Measurements from ENCODE around the gene FMNL1. TPM values are rescaled to one million over a fixed set of nuclear protein-coding genes. Genes with fewer than 3 reads are reported as not detected.

FMNL1 gene
- total RNA-seq, 2 donors from 2014 or later, result 262 to 496 TPM

DNA sequence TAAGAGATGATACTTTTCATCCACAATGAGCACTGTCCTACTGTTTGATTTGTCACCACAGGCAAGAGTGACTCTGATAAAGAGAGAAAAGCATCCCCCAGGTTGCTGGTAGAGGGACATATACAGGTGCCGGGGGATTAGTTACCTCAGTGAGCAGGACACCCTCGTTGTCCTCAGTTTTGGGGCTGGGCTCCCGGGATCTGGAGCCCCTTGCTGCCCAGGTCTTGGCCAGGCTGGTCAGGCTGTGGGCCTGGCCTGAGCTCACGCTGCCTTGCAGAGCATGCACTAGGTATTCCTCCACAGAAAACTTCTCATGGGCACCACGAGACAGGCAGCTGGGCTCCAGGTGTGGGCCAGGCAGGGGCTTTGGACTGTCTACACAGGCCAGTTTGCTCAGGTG lies 64.6 kb downstream of the FMNL1 start:
- Mint-ChIP-seq H3K4me3 (no peak overlapping the region), H3K27me3 (no peaks in the 10 kb centered on the region), H3K36me3 (ENCODE audit: low read depth) (peaks cover 100% of the 10 kb centered on the region), H3K4me1 (peaks cover 7% of the 10 kb centered on the region), H3K9me3 (no peaks in the 10 kb centered on the region), H3K27ac (peak overlapping the region; percentile 2)
- ATAC-seq (replicated peaks), result no peak

DNA sequence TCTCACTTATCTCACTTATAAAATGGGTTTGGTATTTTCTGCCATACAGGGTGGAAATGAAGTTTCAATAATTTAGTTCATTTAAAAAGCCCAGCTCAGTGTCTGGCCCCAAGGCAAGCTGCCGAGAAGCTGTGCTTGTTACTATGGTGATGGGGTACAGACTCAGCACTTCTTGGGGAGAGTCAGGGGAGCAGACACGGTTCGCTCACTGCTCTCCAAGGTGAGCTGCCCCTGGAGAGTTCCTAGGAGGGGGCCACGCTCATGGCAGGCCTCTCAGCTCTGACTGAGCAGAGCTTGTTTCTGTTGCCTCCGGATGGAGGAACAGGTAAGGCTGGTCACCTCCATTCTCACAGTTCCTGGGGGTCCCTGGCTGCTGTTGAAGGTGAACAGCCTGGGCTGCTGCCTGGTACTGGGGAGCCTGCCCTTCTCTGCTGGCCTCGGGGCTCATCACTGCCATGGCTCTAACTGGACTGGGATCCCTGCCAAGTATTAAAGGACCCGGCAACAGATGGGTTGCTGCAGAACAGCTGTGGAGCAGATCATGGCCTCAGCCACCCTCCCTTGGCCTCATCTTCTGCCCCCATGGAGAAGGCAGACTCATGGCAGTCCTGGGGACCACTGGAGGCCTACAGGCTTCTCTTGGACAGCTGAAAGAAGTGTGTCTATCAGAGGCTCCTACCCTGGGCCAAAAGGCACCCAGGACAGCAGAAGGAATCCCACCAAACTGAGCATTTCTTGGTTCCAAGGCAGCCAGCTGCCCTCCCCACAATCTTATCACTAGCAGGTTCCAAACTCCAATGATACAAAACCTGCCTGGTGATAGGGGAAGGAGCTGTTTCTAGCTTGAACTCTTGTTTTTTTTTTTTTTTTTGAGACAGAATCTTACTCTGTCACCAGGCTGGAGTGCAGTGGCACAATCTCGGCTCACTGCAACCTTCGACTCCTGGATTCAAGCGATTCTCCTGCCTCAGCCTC lies 66.1 kb downstream of the FMNL1 start:
- H3K4me3 Mint-ChIP-seq, result no peak overlapping the region
- peaks cover 11% of the 10 kb centered on the region for H3K4me1 Mint-ChIP-seq
- H3K36me3 Mint-ChIP-seq (ENCODE audit: low read depth), result peaks cover 99% of the 10 kb centered on the region
- H3K27me3 Mint-ChIP-seq, result no peaks in the 10 kb centered on the region
- no peak overlapping the region for H3K27ac Mint-ChIP-seq
- no peak for ATAC-seq (replicated peaks)
- H3K9me3 Mint-ChIP-seq, result no peaks in the 10 kb centered on the region

DNA sequence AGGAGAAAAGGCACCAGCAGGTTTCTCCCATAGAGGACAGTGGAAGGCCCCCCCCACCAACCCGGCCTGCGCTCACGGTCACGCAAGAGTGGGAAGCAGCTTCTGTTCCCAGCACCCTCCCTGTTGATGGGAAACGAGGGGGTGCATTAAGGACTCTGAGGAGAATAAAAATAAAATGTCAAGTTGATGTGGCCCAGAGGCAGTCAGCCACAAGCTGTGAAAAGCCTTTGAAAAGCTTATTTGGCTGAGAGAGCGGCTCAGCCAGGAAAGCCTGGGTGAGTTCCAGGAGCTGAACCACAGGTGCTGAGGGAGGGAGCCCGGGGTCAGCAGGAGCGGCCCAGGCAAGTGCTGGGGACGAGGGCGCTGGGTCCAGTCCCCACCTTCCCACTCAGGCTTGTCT lies 67.1 kb downstream of the FMNL1 start:
- peaks cover 99% of the 10 kb centered on the region for H3K36me3 Mint-ChIP-seq (ENCODE audit: low read depth)
- H3K4me1 Mint-ChIP-seq, result peaks cover 21% of the 10 kb centered on the region
- H3K4me3 Mint-ChIP-seq, result no peak overlapping the region
- no peak for ATAC-seq (replicated peaks)
- no peaks in the 10 kb centered on the region for H3K9me3 Mint-ChIP-seq
- no peaks in the 10 kb centered on the region for H3K27me3 Mint-ChIP-seq
- peak overlapping the region; percentile 44 for H3K27ac Mint-ChIP-seq

DNA sequence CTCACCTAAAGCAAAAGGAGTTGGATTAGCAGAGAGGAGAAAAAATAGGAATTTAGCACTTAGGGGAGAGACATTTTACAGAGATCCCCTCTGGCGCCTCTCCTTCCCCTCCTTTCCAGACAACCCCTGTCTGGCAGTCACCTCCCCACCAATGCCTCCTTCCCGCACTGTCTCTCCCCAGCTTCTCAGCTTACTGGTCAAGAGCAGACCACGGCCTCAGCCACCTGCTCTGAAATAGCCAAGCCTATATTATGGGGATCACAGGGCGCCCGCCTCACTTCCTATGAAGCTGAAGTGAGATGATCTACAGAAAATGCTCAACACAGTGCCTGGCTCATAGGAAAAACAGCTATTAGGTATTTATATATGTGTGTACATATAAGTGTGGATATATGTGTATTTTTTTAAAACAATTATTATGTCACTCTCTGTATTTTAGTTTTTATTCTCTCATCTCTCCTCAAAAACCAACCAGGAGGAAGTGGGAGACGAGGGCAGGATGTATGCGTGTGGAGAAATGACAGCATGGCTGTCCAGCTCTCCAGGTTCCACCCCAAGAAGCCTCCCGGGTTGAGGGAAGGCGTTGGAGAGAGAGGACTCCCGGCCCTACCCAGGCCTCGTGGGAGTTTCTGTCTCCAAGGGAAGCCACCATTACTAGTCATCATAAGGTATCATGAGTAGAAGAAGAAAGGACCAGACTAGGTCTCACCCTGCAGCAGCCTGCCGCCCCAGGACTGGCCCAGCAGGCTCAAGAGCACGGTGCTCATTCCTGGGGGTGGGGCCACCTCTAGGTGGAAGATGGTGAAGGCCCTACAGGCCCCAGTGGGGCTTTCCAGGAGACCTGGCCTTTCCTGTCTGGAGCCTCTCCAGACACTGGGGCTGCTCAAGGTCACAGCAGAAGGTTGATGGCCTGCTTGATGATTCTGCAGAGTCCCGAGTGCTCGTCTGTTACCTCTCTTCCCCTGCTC lies 67.9 kb downstream of the FMNL1 start:
- H3K4me1 Mint-ChIP-seq, result peaks cover 29% of the 10 kb centered on the region
- H3K27ac Mint-ChIP-seq, result peak overlapping the region; percentile 44
- no peaks in the 10 kb centered on the region for H3K27me3 Mint-ChIP-seq
- H3K9me3 Mint-ChIP-seq, result no peaks in the 10 kb centered on the region
- no peak overlapping the region for H3K4me3 Mint-ChIP-seq
- ATAC-seq (replicated peaks), result no peak
- H3K36me3 Mint-ChIP-seq (ENCODE audit: low read depth), result peaks cover 99% of the 10 kb centered on the region

DNA sequence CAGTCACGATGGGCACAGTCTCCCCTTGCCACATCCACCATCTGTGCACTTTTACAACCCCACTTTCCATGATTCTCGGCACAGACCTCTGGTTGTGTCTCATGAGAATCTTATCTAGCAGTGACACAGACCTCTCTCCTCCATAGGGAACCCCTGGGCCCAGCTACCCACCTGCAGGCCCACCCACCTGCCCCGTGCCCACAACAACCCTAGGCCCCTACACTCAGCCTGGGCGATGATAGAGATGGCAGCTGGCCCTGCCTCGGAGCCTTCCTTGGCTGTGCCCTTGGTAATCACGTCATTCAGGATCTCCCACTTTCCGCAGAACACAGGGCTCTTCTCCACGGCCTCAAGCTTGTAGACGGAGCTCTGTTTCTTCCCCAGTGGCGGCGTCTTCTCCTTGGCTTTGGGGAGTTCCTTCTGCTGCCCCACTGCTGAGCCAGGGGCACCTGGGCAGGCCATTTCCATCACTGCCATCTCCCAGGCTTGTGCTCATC lies 68.6 kb downstream of the FMNL1 start:
- no peak for ATAC-seq (replicated peaks)
- H3K27me3 Mint-ChIP-seq, result no peaks in the 10 kb centered on the region
- peaks cover 97% of the 10 kb centered on the region for H3K36me3 Mint-ChIP-seq (ENCODE audit: low read depth)
- no peak overlapping the region for H3K4me3 Mint-ChIP-seq
- H3K9me3 Mint-ChIP-seq, result no peaks in the 10 kb centered on the region
- H3K27ac Mint-ChIP-seq, result peak overlapping the region; percentile 44
- peaks cover 28% of the 10 kb centered on the region for H3K4me1 Mint-ChIP-seq

DNA sequence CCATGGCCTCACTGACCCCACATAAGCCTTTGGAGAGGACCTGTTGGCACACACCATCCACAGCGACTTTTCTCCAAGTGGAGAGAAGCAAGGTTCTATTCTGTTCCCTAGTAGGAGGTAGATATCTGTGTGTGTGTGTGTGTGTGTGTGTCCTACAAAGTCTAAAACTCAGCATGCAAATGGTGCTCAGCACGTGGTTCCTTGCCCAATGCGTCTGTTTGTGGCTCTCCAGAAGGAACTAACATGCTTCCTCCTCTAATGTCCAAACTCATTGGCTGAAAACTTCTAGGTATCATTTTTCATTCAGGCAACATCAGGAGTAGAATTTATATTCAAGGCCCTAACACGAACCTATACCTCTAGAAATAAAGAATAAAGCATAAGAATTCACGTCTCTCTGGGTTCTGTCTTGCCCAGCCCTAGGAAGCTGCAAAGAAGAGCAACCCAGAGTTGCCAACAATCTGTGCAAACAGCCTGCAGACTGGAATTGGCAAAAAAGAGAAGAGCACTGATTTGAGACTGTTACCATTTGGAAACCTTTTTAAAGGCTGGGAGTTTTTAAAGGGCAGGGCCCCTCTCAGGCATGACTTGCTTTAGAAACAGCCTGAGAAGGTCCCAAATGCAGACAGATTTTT lies 69.6 kb downstream of the FMNL1 start:
- Mint-ChIP-seq H3K4me1 (peaks cover 38% of the 10 kb centered on the region), H3K4me3 (no peak overlapping the region), H3K9me3 (no peaks in the 10 kb centered on the region), H3K27ac (peak overlapping the region; percentile 44), H3K36me3 (ENCODE audit: low read depth) (peaks cover 97% of the 10 kb centered on the region), H3K27me3 (no peaks in the 10 kb centered on the region)
- no peak for ATAC-seq (replicated peaks)

DNA sequence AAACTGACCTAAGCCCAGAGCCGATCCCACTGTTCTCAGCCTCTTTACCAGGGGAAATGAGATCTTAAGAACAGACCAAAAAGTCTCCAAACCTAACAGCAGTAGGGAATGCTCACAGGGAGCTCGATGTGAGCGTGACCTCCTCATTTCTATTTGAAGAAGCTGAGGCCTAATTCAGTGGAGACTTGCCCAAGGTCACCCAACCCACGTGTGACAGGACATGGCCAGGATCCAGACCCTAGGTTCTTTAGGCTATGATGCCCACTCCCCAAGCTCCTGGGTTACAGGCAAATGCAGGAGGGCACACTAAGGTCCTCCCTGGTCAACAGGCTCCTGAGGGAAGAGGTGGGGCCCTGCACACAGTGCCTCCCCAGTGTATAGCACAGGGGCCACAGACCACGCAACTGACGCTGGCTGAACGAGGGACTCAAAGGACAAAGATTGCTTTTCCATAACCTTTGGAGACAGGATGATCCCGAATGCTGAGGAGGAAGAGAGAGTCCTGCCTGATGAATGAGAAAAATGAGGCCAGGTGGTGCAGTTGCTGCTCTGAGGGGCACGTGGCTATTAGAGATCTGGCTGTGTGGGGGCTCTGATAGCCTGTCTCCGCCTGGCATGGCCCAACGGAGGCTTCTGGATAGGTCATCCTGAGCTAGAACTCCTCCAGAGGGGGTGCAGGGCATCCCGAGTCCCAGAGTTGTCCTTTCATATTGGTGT lies 71.2 kb downstream of the FMNL1 start:
- Mint-ChIP-seq H3K27me3 (no peaks in the 10 kb centered on the region), H3K4me1 (peaks cover 49% of the 10 kb centered on the region), H3K36me3 (ENCODE audit: low read depth) (peaks cover 97% of the 10 kb centered on the region), H3K4me3 (peak overlapping the region; percentile 49), H3K27ac (peak overlapping the region; percentile 89), H3K9me3 (no peaks in the 10 kb centered on the region)
- ATAC-seq (replicated peaks), result no peak

DNA sequence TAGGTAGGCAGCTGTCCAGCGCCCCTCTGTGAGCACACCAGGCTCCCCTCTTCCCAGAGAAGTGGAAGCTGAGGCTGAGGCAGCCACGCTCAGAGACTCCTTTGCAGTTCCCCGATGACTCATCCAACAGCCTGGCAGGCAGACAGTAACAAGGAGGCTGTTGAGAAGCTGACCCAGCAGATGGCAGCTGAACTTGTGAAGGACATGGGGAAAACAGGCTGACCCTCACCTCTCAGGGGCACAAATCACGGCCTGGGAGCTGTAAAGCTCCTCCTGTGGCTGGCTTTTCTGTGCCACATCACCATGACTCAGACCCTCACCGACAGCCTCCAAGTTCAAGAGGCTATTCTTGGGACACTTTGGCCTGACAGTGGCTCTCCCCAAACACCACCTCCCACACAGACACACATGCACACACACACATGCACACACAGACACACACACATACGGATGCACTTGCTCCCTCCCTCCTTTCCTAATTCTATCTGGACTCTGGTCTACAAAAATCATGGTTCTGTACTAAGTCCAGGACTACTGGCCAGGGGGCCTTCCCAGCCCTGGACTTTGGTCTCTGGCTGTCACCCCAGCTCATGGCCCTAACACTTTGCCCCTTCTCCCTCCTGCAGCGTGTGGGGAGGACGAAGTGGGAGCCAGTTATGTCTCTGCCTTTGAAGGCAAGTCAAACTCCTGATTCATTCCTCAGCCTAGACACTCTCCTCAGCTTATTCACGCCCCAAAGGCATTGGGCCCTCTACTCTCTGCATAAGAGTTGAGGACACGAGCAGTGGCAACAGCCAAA lies 71.9 kb downstream of the FMNL1 start:
- peak overlapping the region; percentile 49 for H3K4me3 Mint-ChIP-seq
- ATAC-seq (replicated peaks), result peak; percentile 82
- H3K27me3 Mint-ChIP-seq, result no peaks in the 10 kb centered on the region
- peaks cover 57% of the 10 kb centered on the region for H3K4me1 Mint-ChIP-seq
- peaks cover 97% of the 10 kb centered on the region for H3K36me3 Mint-ChIP-seq (ENCODE audit: low read depth)
- H3K9me3 Mint-ChIP-seq, result no peaks in the 10 kb centered on the region
- peak overlapping the region; percentile 89 for H3K27ac Mint-ChIP-seq

DNA sequence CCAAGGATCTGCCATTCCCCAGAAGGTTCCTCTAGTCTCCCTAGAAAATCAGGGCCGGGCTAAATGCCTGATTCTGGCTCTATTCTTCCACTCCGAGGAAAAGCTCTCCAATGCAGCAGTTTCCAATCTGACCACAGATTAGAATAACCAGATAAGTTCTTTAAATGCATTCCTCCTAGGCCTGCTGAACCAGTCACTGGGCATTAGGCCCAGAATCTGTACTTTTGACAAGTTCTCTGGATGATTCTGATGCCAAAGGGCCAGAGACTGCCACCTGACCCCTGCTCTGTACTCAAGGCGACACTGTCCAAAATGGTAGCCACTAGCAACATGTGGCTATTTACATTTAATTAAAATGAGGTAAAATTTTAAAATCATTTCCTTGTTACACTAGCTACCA lies 72.8 kb downstream of the FMNL1 start:
- no peaks in the 10 kb centered on the region for H3K9me3 Mint-ChIP-seq
- ATAC-seq (replicated peaks), result no peak
- peak overlapping the region; percentile 49 for H3K4me3 Mint-ChIP-seq
- no peaks in the 10 kb centered on the region for H3K27me3 Mint-ChIP-seq
- H3K27ac Mint-ChIP-seq, result peak overlapping the region; percentile 89
- peaks cover 65% of the 10 kb centered on the region for H3K4me1 Mint-ChIP-seq
- H3K36me3 Mint-ChIP-seq (ENCODE audit: low read depth), result peaks cover 97% of the 10 kb centered on the region

DNA sequence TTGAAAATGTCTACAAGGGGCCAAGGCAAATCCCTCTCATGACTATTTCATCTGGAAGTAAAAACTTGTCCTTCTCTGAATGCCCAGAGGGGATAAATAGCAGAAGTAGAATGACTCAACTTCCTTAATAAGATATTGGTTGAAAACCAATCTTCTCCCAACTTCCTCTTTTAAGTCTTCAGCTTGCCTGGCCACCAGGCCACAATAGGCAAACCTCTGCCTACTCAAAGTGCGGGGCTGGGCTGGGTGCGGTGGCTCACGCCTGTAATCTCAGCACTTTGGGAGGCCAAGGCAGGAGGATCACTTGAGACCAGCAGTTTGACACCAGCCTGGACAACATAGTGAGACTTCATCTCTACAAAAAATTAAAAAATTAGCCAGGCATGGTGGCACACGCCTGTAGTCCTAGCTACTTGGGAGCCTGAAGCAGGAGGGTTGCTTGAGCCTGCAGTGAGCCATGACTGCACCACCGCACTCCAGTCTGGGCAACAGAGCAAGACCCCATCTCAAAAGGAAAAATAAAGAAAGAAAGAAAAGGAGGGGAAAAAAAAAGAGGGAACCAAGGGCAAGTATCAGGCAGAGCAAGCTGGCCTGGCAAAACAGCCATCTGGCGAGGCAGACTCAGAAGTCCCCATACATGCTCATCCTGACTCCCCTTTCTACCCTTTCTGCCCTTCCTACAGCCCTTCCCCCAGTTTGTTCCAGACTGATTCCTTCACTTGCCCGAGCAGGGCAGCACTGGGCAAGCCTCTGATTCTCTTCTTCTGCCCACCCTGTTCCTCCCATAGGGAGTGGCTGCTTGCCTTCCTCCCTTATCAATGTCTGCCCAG lies 74.5 kb downstream of the FMNL1 start:
- H3K36me3 Mint-ChIP-seq (ENCODE audit: low read depth), result peaks cover 95% of the 10 kb centered on the region
- peak overlapping the region; percentile 58 for H3K27ac Mint-ChIP-seq
- ATAC-seq (replicated peaks), result peak; percentile 48
- H3K9me3 Mint-ChIP-seq, result no peaks in the 10 kb centered on the region
- peaks cover 73% of the 10 kb centered on the region for H3K4me1 Mint-ChIP-seq
- no peaks in the 10 kb centered on the region for H3K27me3 Mint-ChIP-seq
- peak overlapping the region; percentile 56 for H3K4me3 Mint-ChIP-seq

DNA sequence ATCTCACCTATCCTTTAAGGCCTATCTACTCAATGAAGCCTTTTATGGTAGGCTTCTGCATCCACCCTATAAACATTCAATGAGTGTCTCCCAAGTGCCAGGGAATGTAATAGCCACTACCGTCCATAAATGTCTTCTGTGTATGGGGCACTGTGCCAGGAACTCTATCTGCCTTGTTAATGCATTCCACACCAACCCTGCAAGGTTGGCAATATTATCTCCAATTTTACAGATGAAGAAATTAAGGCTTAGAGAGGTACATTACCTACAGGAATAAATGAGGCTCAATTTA lies 75.1 kb downstream of the FMNL1 start:
- Mint-ChIP-seq H3K27ac (peak overlapping the region; percentile 58), H3K9me3 (no peaks in the 10 kb centered on the region), H3K4me3 (peak overlapping the region; percentile 56), H3K36me3 (ENCODE audit: low read depth) (peaks cover 93% of the 10 kb centered on the region), H3K27me3 (no peaks in the 10 kb centered on the region), H3K4me1 (peaks cover 73% of the 10 kb centered on the region)
- no peak for ATAC-seq (replicated peaks)

Data from activated T-helper 17 cell treated with anti-CD3 and anti-CD28 coated beads, Interleukin-2, amount 50 U/mL, for 72 hours (primary cell).